Measurements from ENCODE around the gene WWOX.

GRCh38 chr16:78892951-78893733 is 793.7 kb downstream of the WWOX start:
- TF ChIP-seq POLR2A (IDR thresholded peaks at IDR 0.05; ENCODE audit: low read length) = no peak
- no peak for TF ChIP-seq GATA1 (IDR thresholded peaks at IDR 0.05; ENCODE audit: low read depth, low read length)
